Measurements from ENCODE around the gene SPSB1.
A peak's percentile ranks its signal among the peaks of the same experiment; 100 is the strongest.
"Not testable (repeated sequence)": the region's sequence is repeated elsewhere in the genome, so short reads cannot be mapped to it uniquely, and the experiment has no call there.

Gene SPSB1

DNA sequence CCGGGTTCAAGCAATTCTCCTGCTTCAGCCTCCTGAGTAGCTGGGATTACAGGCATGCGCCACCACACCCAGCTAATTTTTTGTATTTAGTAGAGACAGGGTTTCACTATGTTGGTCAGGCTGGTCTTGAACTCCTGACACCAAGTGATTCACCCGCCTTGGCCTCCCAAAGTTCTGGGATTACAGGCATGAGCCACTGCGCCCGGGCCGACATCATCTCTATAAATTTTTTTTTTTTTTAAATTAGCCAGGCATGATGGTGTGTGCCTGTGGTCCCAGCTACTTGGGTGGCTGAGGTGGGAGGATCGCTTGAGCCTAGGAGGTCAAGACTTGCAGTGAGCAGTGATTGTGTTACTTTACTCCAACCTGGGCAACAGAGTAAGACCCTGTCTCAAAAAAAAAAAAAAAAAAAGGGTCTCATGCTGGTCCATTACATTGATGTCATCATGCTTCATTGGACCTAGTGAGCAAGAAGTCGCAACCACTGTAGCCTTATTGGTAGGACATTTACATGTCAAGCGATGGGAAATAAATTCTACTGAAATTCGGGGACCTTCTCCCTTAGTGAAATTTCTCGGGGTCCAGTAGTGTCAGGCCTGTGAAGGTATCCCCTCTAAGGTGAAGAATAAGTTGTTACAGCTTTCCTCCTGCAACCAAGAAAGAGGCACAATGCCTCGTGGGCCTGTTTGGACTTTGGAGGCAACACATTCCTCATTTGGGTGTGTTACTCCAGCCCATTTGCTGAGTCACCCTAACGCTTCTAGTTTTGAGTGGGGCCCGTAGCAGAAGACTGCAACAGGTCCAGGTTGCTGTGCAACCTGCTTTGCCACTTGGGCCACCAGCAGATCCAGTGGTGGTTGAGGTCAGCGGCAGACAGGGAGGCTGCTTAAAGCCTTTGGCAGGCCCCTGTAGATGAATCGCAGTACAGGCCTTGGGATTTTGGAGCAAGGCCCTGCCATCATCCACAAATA is 7.2 kb downstream of the SPSB1 start:
- FAIRE-seq = not testable (repeated sequence)
- peak; percentile 23 for DNase-seq (ENCODE audit: low spot score)

- DNase-seq (ENCODE audit: low spot score) (no peak), FAIRE-seq (no peak)
These were observed 7.9 kb downstream of the SPSB1 start for GRCh38 chr1:9300573-9300972.

GRCh38 chr1:9302745-9303524 is 10.2 kb downstream of the SPSB1 start:
- peak; percentile 88 for DNase-seq (ENCODE audit: low spot score)
- FAIRE-seq = peak; percentile 94

DNA sequence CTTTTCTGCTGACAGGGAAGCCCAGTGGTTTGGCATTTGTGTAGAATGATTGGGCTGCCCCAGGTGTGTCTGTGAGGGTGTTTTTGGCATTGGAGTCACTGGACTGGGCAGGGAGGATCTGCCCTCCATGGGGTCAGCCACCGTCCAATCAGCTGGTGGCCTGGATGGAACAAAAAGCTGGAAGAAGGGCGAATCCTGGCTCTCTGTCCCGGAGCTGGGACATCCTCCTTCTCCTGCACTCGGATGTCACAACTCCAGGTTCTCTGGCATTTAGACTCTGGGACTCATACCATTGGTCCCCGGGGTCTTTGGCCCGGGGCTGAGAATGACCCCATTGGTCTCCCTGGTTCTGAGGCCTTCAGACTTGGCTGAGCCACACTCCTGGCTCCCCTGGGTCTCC is 11.2 kb downstream of the SPSB1 start:
- FAIRE-seq = no peak
- DNase-seq (ENCODE audit: low spot score) = no peak

DNA sequence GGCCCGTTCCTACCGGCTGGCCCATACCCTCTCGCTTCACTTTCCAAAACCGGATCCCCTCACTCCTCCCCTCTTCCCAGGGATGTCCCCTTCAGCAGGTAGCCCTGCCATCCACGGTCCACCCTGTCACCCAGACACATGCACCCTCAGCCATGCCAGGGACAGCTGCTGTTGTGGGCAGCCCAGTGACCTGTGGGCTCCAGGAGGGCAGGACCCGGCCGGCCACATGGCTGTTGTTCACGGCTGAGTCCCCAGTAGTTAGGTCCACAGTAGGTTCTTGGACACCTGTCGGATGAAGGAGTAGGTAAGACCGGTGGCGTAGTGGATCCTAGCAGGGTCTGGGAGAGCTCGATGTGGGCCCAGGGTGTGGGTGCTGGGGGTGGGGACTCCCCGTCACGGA is 12.5 kb downstream of the SPSB1 start:
- DNase-seq (ENCODE audit: low spot score) (no peak), FAIRE-seq (no peak)

DNA sequence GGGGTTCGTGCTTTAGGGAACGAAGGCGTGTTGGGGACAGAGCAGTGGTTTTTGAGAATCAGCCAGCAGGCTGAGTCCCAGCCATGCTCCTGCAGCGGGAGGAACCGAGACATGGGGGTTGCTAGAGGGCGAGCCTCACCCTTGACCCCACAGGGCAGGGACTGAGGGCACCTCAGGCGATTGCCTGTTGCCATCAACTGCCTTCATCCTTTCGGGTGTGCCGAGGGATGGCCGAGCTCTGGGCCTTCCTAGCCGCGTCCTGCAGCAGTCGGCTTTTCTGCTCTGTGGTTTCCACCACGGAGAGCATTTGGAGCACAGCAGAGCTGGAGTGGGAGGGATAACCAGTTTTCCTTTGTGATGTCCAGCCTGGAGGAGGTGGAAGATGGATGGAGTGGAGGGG is 13.3 kb downstream of the SPSB1 start:
- DNase-seq (ENCODE audit: low spot score) (no peak), FAIRE-seq (no peak)

- DNase-seq (ENCODE audit: low spot score) (no peak), FAIRE-seq (no peak)
These were observed 14.6 kb downstream of the SPSB1 start for GRCh38 chr1:9307303-9307702.

GRCh38 chr1:9308236-9308785 is 15.6 kb downstream of the SPSB1 start:
- FAIRE-seq = no peak
- DNase-seq (ENCODE audit: low spot score) = no peak

- DNase-seq (ENCODE audit: low spot score) (no peak), FAIRE-seq (no peak)
These were observed 16.4 kb downstream of the SPSB1 start for GRCh38 chr1:9309080-9309479.

DNA sequence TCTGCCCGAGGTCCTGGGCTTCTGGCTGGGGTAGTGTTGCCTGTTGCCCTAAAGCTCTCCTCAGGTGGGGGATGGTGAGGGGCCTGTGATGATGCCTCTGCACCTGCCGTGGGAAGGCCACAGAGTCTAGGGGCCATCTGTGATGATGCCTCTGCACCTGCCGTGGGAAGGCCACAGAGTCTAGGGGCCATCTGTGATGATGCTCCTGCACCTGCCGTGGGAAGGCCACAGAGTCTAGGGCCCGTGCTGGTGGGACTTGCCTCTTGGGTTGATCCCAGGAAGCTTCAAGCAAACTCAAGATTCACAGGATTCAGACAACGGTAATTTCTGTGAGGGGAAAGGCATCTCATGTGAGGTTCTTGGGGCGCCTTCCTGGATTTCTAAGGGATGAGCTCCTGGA is 17.3 kb downstream of the SPSB1 start:
- DNase-seq (ENCODE audit: low spot score) (no peak), FAIRE-seq (no peak)

- DNase-seq (ENCODE audit: low spot score) = no peak
- FAIRE-seq = no peak
These were observed 18.3 kb downstream of the SPSB1 start for GRCh38 chr1:9311029-9311428.

DNA sequence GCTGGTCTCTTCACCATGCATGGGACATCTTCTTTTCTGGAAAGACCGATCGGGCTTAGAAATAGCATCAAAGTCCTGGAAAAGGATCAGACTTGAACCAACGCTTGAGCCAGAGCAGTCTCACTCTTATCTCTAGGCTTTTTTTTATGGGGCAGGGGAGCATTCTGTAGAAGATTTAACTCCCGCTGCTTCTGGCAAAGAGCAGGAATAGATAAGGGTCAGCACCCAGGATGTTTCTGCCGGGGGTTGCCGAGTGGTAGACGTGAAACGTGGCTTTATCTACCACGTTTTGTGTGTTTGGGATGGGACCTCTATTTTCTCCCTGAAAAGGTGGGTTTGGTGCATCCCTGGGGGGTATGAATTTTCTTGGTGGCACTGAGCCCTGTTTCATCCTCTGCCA is 18.8 kb downstream of the SPSB1 start:
- FAIRE-seq (no peak), DNase-seq (ENCODE audit: low spot score) (no peak)

DNA sequence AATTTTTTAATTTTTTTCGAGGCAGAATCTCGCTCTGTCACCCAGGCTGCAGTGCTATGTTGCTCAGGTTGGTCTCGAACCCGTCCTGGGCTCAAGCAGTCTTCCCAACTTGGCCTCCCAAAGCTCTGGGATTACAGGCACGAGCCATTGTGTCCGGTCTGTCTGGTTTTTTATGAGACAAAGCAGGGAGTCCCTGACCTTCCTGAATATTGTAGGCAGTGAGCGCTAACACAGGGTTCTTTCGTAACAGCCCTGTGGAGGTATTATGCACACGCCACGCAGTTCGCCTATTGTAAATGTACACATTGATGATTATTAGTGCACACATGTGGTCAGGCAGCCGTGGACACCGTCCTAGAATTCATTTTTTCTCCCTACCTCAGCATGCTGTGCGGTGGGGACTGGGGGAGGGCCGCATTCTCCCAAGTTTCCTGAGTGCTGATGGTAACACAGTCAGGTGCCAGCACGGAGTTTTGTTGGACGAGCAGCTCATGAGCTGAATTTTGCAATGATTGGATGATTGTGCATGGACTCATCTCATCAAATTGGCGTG is 19.6 kb downstream of the SPSB1 start:
- DNase-seq (ENCODE audit: low spot score) (no peak), FAIRE-seq (no peak)

DNA sequence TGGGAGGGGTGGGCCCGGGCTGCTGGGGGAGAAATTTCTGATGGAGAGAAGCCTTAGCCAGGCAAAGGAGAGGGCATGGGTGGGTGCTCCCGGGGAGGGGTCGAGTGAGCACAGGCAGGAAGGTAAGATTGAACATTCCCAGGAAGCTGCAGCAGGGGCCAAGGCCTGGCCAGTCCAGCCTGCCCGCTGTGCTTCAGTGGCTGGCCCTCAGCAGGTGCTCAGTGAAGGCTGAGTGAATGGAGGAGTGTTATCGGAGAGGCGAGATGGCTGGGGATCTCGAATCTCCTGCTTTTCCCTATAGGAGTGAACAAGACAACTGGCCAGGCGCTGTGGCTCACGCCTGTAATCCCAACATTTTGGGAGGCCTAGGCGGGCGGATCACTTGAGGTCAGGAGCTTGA is 20.9 kb downstream of the SPSB1 start:
- FAIRE-seq = no peak

DNA sequence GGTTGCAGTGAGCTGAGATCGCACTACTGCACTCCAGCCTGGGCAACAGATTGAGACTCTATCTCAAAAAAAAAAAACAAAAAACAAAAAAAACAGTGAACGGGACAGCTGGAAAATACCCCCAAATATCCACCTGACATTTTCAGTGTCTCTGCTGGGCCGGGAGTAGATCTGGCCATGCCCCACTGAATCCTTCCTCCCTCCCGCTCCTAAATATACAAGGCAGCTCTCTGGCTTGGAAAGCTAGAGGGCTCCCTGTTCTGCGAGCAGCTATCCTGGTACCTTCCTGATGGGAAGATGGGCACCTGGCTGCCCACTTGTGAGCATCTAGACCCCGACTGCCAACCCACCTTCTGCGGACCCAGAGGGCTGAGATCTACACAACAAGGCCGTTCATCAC is 21.4 kb downstream of the SPSB1 start:
- no peak for FAIRE-seq

More for the DNA sequence above, 20.9 kb downstream of the SPSB1 start:
- DNase-seq (ENCODE audit: low spot score) = no peak

DNA sequence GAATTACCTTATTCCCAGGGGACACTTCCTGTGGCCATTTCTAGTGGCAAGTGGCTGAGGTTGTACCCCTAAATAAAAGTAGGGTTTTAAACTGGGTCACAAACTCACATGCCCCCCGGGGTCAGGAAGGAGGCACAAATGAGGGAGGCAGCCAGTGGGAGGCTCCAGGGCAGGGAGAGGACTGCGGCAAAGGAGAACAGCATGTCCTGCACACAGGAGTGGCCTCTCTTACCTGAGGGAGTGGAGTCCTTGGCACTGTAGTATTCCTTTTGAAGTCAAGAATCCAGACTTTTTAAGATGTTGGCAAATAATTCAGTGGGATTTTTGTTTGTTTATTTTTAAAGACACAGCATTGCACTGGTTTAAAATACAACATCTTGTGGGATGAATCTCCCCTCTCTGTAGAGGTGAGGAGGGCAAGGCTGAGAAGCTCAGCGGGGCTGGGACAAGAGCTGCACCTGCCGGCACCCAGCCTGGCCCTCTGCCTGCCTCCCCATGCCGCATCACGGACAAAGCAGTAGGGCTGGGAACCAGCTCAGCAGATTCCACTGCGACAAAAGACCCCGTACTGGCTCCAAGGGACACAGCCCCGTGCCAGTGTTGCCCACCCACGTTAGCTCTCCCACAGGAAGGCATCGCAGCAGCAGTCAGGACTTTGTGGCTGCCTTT is 22.2 kb downstream of the SPSB1 start:
- DNase-seq (ENCODE audit: low spot score) (no peak), FAIRE-seq (no peak)

More for the DNA sequence above, 21.4 kb downstream of the SPSB1 start:
- DNase-seq (ENCODE audit: low spot score) = no peak

GRCh38 chr1:9315411-9316079 is 22.9 kb downstream of the SPSB1 start:
- FAIRE-seq = no peak

DNA sequence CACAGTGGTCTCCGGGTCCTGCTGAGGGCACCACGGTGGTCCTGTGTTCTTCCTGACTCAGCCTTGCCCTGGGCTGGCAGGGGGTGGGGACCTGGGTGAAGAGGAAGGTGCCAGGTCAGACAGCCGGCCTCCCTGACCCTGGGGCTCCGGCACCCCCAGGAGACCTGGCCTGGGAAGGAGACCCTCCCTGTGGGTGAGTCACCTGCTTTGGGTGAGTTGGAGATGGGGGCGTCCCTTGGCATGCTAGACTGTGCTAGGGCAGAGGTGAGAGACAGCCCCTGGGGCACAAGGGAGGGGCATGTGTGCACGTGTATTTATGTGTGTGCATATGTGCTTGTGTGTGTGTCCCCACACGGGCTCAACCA is 23.4 kb downstream of the SPSB1 start:
- FAIRE-seq (no peak), DNase-seq (ENCODE audit: low spot score) (no peak)

More at GRCh38 chr1:9315411-9316079, 22.9 kb downstream of the SPSB1 start:
- peak; percentile 42 for DNase-seq (ENCODE audit: low spot score)

DNA sequence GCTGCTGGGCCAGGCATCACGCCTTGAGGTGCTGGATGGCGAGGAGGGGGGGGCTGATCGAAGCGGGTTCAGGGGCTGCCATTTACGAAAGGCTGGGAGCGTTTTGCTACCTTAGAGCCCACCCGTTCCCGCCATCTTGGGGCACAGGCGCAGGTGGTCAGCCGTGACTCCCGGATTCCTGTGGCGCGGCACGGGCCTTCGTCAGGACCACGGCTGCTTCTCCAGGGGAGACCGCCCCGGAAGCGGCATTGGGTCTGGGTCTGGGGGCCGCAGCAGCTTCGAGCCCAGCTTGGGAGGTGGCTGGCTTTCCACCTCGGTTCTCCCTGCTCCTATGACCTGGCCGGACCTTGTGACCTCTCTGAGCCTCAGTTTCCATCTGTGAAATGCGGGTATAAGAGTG is 23.8 kb downstream of the SPSB1 start:
- FAIRE-seq (no peak), DNase-seq (ENCODE audit: low spot score) (no peak)

- no peak for DNase-seq (ENCODE audit: low spot score)
- FAIRE-seq = no peak
These were observed 24.4 kb downstream of the SPSB1 start for GRCh38 chr1:9317072-9317471.
